Thyroid gland (tissue), 4 donors: ENCODE measurements around the gene TSPAN9. TPM values are rescaled to one million over a fixed set of nuclear protein-coding genes. Genes with fewer than 3 reads are reported as not detected.
A peak's percentile ranks its signal among the peaks of the same experiment; 100 is the strongest.

ENCODE experiments used
- DNase-seq, 2 donors: peaks; one replicate each; pipeline ENCODE4 v3.0.0-alpha.2; 2019
- H3K27ac ChIP-seq, 3 donors: fragments of 200-600 bp; sonication (generic); 1 replicate in 2 of 3; 2 replicates in 1 of 3; pipeline ENCODE4 v1.5.1; 2016 to 2019; ENCODE audit warnings: mild to moderate bottlenecking in 1 of 3, moderate library complexity in 1 of 3
- H3K27me3 ChIP-seq: fragments of 200-600 bp; sonication (generic); one replicate; pipeline ENCODE4 v1.5.1; 2019
- H3K36me3 ChIP-seq, 2 donors: fragments of 200-600 bp; sonication (generic); one replicate each; pipeline ENCODE4 v1.5.1; 2016 to 2019
- H3K4me1 ChIP-seq, 2 donors: fragments of 200-600 bp; sonication (generic); one replicate each; pipeline ENCODE4 v1.5.1; 2017 to 2019
- H3K4me3 ChIP-seq, 3 donors: fragments of 200-600 bp; sonication (generic); replicated peaks in 1 of 3; 1 replicate in 2 of 3; 2 replicates in 1 of 3; pipeline ENCODE4 v1.5.1; 2016; ENCODE audit warnings: mild to moderate bottlenecking in 1 of 3
- H3K9me3 ChIP-seq: fragments of 200-600 bp; sonication (generic); one replicate; pipeline ENCODE4 v1.5.1; 2017
- CTCF ChIP-seq, 6 experiments: fragments of 200-600 bp in 3 of 6; fragments of 450-650 bp in 3 of 6; sonication (generic) in 3 of 6; IDR thresholded peaks; one replicate each; pipeline ENCODE4 v1.5.1; 2016 to 2019; ENCODE audit warnings: antibody characterized with exemption in 6 of 6, mild to moderate bottlenecking in 2 of 6, inconsistent platforms in 1 of 6, moderate library complexity in 1 of 6
- POLR2A ChIP-seq, 2 donors: fragments of 450-650 bp; IDR thresholded peaks; one replicate each; pipeline ENCODE4 v1.6.1; 2017; ENCODE audit warnings: antibody characterized with exemption in 2 of 2, mild to moderate bottlenecking in 2 of 2, moderate library complexity in 1 of 2
- WGBS, 2 donors: methylation state at CpG; one replicate each; pipeline ENCODE4 v1.1.5; 2017; 5-methylcytosine and 5-hydroxymethylcytosine counted together
- intact Hi-C: fragments of 100-400 bp; cut with DNase I; formaldehyde crosslinking; loops from one replicate; pipeline ENCODE4 v1.15.1; 2023
- total RNA-seq, 4 donors: library from RNA; depleted of rRNA; stranded (reverse); fragments of >200 nt; gene quantifications; one replicate each; pipeline ENCODE4 v1.2.3, GENCODE V29; 2016

The TSPAN9 gene
- total RNA-seq, 4 donors from 2014 or later = 26.9 to 47.5 (median 33.2) TPM

GRCh38 chr12:3252450-3252891 lies 175.3 kb downstream of the TSPAN9 start:
- peak; percentile 92 to 95 for DNase-seq
- H3K27me3 ChIP-seq = no peaks in the 10 kb centered on the region
- H3K36me3 ChIP-seq = no peaks in the 10 kb centered on the region
- H3K9me3 ChIP-seq = no peaks in the 10 kb centered on the region
- H3K27ac ChIP-seq = peak overlapping the region; percentile 1 to 52 (median 43)
- intact Hi-C loops = no loop called here
- 24 to 29% methylated on average over 13 of the region's 13 CpGs for WGBS, 2 donors
- no peak for TF ChIP-seq POLR2A (IDR thresholded peaks at IDR 0.05)
- no peak for TF ChIP-seq CTCF (IDR thresholded peaks at IDR 0.05)
- H3K4me1 ChIP-seq = peaks cover 0 to 20% of the 10 kb centered on the region in 2 donors
- H3K4me3 ChIP-seq = no peak overlapping the region

- WGBS, 2 donors = 90 to 93% methylated on average over 6 to 7 of the region's 7 CpGs
- intact Hi-C loops = no loop called here
Measured at GRCh38 chr12:3253682-3254275, 176.6 kb downstream of the TSPAN9 start.

GRCh38 chr12:3255057-3255456 lies 177.9 kb downstream of the TSPAN9 start:
- Histone ChIP-seq H3K4me3 (no peak overlapping the region), H3K4me1 (peaks cover 0 to 20% of the 10 kb centered on the region in 2 donors), H3K9me3 (no peaks in the 10 kb centered on the region), H3K27me3 (no peaks in the 10 kb centered on the region), H3K36me3 (no peaks in the 10 kb centered on the region), H3K27ac (no peak overlapping the region)
- DNase-seq = no peak
- 73 to 83% methylated on average over 12 of the region's 12 CpGs for WGBS, 2 donors
- intact Hi-C loops = no loop called here
- TF ChIP-seq CTCF (IDR thresholded peaks at IDR 0.05) (no peak), POLR2A (IDR thresholded peaks at IDR 0.05) (no peak)

More at GRCh38 chr12:3253682-3254275, 176.6 kb downstream of the TSPAN9 start:
- Histone ChIP-seq H3K9me3 (no peaks in the 10 kb centered on the region), H3K4me1 (peaks cover 0 to 20% of the 10 kb centered on the region in 2 donors), H3K4me3 (no peak overlapping the region), H3K27ac (no peak overlapping the region), H3K27me3 (no peaks in the 10 kb centered on the region), H3K36me3 (no peaks in the 10 kb centered on the region)
- TF ChIP-seq CTCF (IDR thresholded peaks at IDR 0.05) (no peak), POLR2A (IDR thresholded peaks at IDR 0.05) (no peak)
- no peak for DNase-seq

- Histone ChIP-seq H3K9me3 (no peaks in the 10 kb centered on the region), H3K27ac (no peak overlapping the region), H3K4me3 (no peak overlapping the region), H3K27me3 (no peaks in the 10 kb centered on the region), H3K36me3 (no peaks in the 10 kb centered on the region), H3K4me1 (peaks cover 0 to 20% of the 10 kb centered on the region in 2 donors)
- intact Hi-C loops = no loop called here
- DNase-seq = no peak
- 94 to 95% methylated on average over 25 to 26 of the region's 26 CpGs for WGBS, 2 donors
- TF ChIP-seq CTCF (IDR thresholded peaks at IDR 0.05) = no peak
- TF ChIP-seq POLR2A (IDR thresholded peaks at IDR 0.05) = no peak
Measured at GRCh38 chr12:3256103-3256631, 179.0 kb downstream of the TSPAN9 start.

GRCh38 chr12:3257411-3257810 lies 180.2 kb downstream of the TSPAN9 start:
- H3K4me3 ChIP-seq = no peak overlapping the region
- WGBS, 2 donors = 82 to 90% methylated on average over 7 of the region's 7 CpGs
- TF ChIP-seq POLR2A (IDR thresholded peaks at IDR 0.05) = no peak
- TF ChIP-seq CTCF (IDR thresholded peaks at IDR 0.05) = no peak
- H3K4me1 ChIP-seq = peaks cover 0 to 10% of the 10 kb centered on the region in 2 donors
- DNase-seq = no peak
- no peaks in the 10 kb centered on the region for H3K27me3 ChIP-seq
- intact Hi-C loops = no loop called here
- no peaks in the 10 kb centered on the region for H3K36me3 ChIP-seq
- H3K9me3 ChIP-seq = no peaks in the 10 kb centered on the region
- H3K27ac ChIP-seq = no peak overlapping the region
